ENCODE results near the gene MPL.

The MPL gene

DNA sequence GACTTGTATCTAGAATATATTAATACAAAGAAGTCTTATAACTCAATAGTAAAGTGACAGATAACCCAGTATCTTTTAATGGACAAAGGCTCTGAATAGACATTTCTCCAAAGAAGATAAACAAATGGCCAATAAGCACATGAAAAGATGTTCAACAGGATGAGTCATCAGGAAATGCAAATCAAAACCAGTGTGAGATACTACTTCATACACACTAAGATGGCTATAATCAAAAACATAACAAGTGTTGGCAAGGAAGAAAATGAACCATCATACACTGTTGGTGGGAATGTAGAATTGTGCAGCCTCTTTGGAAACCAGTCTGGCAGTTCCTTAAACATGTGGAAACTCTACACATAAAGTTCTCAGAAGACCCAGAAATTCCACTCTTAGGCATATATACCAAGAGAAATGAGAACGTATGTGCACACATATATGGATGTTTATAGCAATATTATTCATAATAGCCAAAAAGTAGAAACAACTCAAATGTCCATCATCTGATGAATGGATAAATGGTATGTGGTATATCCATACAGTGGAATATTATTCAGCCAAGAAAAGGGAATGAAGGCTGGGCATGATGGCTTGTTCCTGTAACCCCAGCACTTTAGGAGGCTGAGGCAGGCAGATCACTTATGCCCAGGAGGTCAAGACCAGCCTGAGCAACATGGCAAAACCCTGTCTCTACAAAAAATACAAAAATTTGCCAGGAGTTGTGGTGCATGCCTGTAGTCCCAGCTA lies 9.9 kb upstream of the MPL start:
- no peak for DNase-seq

DNA sequence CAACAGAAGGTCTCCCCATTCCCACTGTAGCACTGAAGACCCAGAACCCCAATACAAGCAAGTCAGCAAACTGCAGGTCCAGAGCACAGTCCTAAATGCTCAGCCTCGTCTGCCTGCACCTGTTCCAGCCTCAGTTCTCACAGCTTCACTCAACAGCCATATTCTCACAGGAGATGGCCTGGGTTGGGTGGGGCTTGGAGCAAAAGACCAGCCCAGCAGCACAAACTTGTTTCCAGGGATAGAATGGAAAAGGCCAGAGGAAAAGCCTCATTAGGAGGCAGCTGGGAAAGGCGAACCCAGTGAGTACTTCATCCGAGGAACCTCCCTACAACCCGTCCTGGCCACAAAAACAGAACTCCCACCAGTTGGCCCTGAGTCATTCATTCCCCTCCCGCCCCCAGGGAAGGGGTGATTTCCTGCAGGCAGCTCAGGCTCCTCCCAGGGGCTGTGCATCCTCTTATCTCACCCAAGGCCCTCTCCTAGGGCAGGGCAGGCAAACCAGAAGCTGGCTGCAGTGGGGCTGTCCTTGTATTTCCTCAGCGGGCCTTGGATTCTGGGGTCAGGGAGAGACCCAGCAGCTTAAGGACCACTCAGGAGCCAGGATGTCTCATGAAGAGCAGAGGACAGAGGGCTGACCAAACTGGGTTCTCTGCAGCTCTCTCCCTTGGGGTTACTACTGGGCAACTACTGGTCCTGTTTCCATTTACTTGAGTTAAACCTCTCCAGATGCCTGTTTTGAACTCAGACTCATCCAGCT lies 7.4 kb upstream of the MPL start:
- DNase-seq: no peak

DNA sequence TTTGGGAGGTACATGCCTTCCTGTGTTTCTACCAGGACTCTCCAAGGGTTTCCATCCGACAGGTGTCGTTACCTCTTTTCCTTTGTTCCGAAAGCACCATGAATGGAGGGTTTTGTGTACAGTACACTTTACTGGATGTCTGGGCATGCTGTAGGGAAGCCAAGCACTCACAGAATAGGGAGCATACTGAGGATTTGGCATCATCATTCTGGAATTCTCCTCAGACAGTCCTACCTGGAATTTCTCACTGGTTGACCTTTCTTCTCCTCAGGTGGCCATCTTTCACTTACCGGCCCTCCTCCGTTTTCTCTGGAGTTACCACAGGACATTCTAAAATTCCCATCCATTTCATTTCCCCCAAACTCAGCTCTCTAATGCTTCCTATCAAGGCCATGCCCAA lies 5.9 kb upstream of the MPL start:
- no peak for DNase-seq

DNA sequence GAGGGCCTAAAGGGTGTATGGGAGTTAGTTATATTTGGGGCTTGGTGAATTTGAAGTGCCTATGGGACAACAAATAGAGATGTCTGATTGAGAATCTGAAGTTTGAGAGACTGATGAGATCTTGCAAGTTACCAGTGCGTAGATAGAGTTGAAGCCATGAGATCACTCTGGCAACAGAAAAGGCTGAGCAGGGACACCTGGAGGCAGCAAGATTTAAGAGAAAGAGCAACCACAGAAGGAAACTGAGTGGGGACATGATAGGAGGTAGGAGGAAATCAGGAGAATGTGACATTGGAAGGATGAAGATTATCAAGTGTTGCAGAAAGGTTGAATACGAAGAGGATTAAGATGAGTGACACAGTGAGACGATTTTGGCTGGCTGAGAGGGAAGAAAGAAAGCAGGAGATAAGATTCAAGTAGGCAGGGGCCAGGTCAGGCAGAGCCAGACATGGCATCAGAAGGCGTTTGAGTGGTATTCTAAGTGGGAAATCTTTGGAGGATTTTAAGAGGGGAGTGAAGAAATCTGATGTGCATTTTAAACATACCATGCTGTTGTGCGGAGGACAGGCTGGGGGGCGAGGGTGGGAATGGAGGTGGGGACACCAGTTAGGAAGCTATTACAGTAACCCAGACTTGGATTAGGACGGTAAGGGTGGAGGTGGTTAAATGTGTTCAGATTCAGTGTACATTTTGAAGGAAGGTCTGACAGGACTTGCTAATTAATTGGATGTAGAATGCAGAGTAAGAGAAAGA lies 3.0 kb upstream of the MPL start:
- no peak for DNase-seq

DNA sequence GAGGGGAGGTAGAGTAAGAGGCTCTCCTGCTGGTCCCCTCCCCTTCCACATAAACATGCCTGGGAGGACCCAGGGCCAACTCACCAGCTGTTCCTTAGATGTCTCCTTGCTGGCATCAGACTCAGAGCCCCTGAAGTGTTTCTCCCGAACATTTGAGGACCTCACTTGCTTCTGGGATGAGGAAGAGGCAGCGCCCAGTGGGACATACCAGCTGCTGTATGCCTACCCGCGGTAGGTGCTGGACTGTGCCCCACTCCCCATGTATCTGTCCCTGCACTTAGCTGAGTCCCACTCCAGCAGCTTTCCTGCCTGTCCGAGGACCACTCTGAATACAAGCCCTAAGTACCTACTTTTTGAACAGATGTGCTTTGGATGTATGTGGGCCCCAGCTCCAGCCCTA lies 383 bp downstream of the MPL start:
- no peak for DNase-seq

DNA sequence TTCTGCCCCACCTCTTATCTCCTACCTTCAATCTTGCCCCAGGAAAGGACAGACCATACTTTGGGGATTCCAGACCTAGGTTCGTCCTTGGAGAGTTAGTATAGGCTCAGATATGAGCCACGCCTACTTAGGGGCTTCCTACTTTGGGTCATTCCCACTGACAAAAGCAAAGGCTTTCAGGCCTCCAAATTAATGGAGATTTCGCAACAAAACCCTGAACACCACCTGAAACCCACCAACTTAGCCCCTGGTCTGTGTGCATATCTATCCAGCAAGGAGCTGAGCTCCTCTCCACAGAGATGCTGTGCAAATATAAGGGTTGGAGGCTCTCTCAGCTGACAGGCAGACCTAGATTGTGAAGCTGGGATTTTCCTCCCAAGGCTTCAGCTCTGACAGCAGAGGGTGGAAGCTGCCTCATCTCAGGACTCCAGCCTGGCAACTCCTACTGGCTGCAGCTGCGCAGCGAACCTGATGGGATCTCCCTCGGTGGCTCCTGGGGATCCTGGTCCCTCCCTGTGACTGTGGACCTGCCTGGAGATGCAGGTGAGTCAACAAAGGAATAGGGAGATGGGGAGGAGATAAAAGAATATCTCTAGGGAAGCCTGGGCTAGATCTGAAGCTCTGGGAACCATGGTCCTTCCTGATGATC lies 2.1 kb downstream of the MPL start:
- no peak for DNase-seq

DNA sequence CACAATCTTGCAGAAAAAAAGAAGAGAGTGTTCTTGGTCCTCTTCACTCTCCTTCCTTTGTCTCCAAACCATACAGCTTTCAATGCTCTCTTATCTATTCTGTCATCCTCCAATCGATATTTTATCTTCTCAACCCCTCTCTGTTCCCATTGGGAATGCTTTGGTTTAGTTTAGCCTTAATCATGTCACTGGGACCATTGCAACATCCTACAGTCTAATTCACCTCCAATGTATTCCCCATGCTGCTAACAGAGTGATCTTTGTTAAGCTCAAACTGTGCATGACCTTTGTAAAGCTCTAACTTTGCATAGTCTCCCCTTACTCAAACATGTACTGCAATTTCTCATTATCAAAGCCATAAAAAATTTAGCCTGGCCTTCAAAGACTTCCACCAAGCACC lies 2.9 kb downstream of the MPL start:
- DNase-seq: no peak

DNA sequence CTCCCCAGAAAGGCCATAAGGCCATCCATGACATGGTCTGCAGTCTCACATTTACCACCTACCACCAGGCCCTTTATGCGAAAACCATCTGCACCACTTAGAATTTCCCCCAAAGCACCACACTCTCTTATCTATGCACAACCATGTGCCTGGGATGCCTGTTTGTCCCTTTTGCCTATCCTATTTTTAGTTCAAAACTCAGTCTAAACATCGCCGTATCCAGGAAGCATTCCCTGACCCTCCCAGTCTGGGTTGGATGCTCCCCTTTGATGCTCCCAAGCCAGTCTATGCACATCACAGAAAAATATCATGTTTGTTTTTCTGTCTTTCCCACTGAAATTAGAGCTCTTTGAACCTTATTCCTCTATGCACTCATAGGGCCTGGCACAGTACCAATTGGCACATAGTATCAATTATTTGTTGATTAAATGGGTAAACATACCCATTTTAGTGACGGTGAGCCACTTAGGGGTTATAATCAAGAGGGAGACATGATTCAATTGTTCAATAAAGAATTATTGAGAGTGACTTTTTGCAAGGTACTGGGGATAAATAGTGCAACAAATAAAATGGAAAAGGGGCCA lies 6.7 kb downstream of the MPL start:
- no peak for DNase-seq

DNA sequence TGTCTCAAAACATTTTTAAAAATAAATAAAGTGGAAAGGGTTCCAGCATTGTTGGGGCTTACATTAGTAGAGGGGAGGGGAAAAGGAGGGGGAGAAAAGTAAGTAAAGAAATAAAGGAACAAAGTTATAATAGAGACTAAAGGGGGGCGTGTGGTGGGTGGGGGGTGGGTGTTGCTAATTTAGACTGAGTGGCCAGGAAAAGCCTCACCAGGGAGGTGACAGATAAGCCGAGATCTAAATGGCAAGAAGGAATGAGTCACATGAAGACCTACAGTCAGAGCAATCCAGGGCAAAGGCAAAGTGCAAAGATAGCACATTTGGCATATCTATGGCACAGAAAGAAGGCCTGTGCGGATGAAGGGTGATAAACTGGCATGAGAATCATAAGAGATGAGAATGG lies 7.5 kb downstream of the MPL start:
- DNase-seq: no peak

DNA sequence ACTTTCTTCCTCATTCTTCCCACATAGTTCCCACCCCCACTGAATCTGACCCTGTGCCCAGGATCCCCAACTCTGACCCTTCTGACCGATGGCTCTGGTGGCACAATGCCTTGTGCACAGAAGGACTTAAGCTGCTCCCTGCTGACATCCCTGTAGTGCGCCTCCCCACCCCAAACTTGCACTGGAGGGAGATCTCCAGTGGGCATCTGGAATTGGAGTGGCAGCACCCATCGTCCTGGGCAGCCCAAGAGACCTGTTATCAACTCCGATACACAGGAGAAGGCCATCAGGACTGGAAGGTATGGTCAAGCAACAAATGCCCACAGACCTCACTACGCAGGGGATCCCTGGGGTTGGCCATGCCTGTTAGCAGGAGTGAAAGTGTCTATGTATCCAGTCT lies 9.0 kb downstream of the MPL start:
- no peak for DNase-seq

DNA sequence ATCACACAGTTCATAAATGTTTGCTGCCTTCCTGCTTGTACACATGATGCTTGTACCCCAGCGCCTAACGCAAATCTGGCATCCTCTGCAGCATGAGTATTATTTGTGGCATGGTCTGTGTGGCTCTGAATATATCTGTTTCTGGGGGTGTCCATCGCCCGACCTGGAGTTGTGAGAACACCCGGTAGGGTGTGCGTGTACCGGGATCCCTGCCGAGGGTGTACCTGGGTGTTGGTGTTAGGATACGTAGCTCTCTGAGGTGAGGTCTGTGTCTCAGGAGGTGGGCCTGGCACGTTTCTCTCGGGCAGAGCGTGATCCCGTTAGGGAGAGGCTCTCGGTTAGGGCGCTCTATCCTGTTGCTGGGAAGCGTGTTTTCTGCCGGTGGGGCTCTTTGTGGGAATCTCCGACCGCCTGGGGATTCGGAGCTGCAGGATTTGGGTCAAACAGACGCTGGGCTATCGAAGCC lies 10.8 kb downstream of the MPL start:
- DNase-seq: no peak

DNA sequence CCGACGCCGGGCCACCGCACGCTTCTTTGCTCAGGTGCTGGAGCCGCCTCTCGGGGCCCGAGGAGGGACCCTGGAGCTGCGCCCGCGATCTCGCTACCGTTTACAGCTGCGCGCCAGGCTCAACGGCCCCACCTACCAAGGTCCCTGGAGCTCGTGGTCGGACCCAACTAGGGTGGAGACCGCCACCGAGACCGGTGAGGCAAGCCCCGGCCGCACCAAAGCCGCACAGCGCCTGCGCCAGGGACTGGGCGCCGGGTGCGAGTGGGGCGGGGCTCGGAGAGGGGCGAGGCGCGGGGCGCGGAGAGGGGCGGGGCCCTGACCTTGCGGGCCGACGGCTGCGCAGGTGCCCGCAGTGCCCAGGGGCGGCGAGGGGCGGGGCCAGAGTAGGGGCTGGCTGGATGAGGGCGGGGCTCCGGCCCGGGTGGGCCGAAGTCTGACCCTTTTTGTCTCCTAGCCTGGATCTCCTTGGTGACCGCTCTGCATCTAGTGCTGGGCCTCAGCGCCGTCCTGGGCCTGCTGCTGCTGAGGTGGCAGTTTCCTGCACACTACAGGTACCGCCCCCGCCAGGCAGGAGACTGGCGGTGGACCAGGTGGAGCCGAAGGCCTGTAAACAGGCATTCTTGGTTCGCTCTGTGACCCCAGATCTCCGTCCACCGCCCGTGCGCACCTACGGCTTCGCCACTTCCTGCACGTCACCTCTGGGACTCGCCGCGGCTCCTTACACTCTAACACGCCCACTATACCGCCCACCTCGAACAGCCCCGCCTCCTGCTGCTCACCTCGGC lies 11.4 kb downstream of the MPL start:
- peak in 1 of 2 experiments; percentile 61 for DNase-seq

DNA sequence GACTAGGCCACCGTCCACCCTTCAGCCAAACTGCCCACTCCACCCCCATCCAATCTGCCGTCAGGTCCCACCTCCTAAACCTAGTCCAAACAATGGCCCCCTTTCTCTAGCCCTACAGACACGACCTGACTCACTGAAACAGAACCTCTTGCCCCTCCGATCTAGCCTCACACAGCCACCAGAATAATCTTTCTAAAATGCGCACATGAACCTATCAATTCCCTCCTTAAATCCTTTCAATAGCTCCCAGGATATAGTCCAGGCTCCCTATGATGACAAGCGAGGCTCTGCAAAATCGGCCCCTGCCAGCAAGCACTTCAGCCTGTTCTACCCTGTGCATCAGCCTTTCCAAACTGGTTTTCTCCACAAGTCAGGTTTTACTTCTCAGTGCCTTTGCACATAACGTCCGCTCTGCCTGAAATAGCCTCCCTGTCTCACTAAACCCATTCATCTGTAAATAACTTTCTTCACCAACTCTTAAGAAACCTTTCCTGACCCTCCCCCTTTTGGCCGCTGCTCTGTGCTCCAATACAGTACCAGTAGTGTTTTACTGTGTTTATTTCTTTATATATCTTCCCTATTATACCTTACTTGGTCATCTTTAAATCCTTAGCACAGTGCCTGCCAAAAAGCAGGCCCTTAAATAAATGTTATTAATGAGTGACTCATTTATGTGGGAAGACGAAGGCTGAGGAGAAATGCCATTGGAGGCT lies 12.1 kb downstream of the MPL start:
- DNase-seq: no peak

DNA sequence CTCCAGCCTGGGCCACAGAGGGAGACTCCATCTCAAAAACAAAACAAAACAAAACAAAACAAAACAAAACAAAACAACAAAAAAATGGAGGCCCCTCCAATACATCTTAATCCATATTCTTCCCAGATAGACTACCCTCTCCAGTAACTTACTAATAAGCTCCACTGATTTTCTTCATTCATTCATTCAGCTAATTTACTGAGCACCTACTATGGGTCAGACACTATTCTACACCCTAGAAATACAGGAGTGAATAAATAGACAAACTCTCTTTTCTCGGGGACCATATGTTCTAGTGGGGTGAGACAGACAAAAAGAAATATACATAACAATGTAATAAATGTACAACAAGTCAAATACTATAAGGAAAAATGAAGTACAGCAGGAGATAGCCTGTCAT lies 13.4 kb downstream of the MPL start:
- DNase-seq: no peak

DNA sequence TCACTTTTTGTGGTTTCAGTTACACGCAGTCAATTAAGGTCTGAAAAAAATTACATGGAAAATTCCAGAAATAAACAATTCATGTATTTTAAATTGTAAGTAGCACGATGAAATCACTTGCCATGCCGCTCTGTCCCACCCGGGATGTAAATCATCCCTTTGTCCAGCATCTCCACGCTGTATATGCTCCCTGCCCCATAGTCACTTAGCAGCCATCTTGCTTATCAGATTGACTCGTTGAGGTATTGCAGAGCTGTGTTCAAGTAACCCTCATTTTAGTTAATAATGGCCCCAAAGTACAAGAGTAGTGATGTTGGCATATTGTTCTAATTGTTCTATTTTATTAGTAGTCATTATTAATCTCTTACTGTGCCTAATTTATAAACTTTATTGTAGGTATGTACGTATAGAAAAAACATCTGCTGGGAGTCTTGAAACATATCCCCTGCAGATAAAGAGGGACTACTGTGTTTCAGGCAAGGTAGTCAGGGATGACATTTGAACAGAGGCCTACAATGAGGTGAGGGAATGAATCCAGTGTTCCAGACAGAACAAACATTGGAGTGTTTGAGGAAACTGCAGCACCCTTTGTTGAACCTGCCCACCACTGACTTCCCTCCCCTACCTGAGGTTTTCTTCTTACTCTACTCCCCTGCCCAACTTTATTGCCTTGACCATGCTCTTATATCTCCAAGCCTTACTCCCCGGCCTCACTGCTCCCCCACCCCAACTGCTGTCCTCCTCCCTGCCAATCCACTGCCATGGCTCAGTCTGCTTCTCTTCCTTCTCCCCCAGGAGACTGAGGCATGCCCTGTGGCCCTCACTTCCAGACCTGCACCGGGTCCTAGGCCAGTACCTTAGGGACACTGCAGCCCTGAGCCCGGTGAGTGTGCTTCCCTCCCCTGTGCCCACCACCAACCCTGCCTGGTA lies 14.1 kb downstream of the MPL start:
- DNase-seq: no peak

DNA sequence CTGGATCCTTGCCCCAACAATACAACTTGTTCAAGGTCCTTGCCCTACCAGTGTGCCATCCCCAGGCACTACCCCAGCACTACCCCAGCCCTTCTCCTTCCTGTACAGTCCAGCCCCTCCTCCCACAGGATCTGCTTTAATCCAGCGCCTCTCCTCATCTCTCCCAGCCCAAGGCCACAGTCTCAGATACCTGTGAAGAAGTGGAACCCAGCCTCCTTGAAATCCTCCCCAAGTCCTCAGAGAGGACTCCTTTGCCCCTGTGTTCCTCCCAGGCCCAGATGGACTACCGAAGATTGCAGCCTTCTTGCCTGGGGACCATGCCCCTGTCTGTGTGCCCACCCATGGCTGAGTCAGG lies 14.7 kb downstream of the MPL start:
- DNase-seq: no peak

DNA sequence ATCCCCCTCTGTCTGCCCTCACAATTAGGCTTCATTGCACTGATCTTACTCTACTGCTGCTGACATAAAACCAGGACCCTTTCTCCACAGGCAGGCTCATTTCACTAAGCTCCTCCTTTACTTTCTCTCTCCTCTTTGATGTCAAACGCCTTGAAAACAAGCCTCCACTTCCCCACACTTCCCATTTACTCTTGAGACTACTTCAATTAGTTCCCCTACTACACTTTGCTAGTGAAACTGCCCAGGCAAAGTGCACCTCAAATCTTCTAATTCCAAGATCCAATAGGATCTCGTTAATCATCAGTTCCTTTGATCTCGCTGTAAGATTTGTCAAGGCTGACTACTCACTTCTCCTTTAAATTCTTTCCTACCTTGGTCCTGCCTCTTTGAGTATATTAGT lies 15.3 kb downstream of the MPL start:
- DNase-seq: no peak

DNA sequence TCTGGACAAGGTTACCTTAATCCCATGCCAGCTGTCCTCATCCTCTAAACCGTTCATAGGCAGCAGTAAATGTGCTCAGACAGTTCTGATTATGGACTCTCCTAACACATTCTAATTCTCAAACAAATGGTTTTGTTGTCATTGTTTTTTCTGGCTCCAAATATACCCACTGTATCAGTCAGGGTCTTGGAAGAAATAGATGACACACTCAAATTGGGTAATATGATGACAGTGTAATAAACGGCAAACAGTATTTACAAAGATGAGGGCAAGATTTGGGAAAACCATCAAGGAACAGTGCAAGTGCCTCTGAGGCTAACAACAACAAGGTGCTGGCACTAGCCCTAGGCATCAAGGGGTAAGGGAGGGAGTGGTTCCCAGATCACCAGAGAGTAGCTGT lies 16.9 kb downstream of the MPL start:
- no peak for DNase-seq

DNA sequence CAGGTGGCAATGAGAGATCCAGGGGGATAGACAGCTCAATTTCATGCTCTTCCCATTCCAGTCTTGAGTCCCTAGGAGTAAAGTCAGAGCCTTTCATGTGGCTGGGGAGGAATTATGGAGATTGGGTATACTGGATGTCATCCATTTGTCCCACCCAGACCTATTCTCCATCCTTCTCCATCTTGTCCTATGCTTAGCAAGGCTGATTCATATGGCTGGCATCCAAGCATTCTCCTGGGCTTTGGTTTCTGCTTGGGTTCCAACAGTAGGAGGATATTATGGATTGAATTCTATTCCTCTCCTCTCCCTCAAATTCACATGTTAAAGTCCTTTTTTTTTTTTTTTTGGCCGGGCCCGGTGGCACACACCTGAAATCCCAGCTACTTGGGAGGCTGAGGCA lies 17.3 kb downstream of the MPL start:
- DNase-seq: no peak

DNA sequence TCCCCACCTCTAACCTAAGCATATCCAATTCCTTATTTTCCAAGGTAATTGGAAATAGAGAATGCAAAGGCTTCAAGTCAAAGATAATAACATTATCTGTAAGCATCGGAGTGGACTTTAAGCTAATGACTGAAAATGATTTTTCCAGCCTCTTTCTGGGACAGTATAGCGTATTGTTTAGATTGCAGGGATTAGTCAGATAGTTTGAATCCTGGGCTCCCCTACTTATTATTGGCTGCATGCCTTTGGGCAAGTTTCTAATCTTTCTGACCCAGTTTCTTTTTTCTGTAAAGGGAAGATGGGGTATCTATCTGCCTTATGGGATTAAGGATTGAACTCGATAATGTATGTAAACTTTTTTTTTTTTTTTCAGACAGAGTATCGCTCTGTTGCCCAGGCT lies 19.6 kb downstream of the MPL start:
- no peak for DNase-seq
